Measurements from ENCODE around the gene LOXHD1.

Gene LOXHD1

GRCh38 chr18:46464926-46465655 is 191.9 kb downstream of the LOXHD1 start:
- CTCF ChIA-PET, result interaction anchor here (1.4 kb wide), 1 partner anchor 184 kb away, joined by 7 read pairs; no protein-coding TSS in a partner anchor

DNA sequence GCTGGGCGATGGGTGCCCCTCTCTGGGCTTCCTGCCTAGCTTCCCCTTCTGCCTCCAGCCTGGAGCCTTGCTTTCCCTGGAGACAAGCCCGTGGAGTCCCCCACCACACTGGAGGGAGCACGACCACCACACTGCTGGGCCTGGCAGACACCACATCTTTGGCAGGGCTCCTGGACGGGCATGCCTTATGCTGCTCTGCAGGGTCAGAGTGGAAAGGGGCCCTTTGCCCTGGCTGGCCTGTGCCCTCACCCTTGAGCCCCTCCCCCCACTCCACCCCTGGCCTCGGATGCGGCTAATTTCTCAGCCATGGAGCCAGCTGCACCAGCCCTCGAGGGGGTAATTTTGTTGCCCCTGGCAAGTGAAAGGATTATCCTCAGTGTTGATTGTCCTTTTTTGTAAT is 194.5 kb downstream of the LOXHD1 start:
- no peak for DNase-seq (ENCODE audit: extremely low spot score)
- CTCF ChIA-PET, result no interaction called here
- TF ChIP-seq PKNOX1 (IDR thresholded peaks at IDR 0.05) (no peak), SP1 (IDR thresholded peaks at IDR 0.05) (no peak), FOXA1 (IDR thresholded peaks at IDR 0.05) (no peak), BHLHE40 (IDR thresholded peaks at IDR 0.05; ENCODE audit: borderline replicate concordance) (no peak)
- POLR2A ChIA-PET, result no interaction called here

More at GRCh38 chr18:46464926-46465655, 191.9 kb downstream of the LOXHD1 start:
- POLR2A ChIA-PET, result no interaction called here
- TF ChIP-seq FOXA1 (IDR thresholded peaks at IDR 0.05) (no peak), ELF4 (IDR thresholded peaks at IDR 0.05) (no peak), CTBP1 (IDR thresholded peaks at IDR 0.05; ENCODE audit: borderline replicate concordance) (no peak), ARNT (IDR thresholded peaks at IDR 0.05) (no peak), PKNOX1 (IDR thresholded peaks at IDR 0.05) (no peak), TARDBP (IDR thresholded peaks at IDR 0.05) (no peak), FOXM1 (IDR thresholded peaks at IDR 0.05; ENCODE audit: borderline replicate concordance) (no peak), NFRKB (IDR thresholded peaks at IDR 0.05) (no peak), SP1 (IDR thresholded peaks at IDR 0.05) (no peak), ZNF384 (IDR thresholded peaks at IDR 0.05) (no peak), HDGF (IDR thresholded peaks at IDR 0.05; ENCODE audit: borderline replicate concordance) (no peak), FOXK2 (IDR thresholded peaks at IDR 0.05) (no peak), L3MBTL2 (conservative IDR thresholded peaks at IDR 0.05) (no peak), SUZ12 (IDR thresholded peaks at IDR 0.05) (no peak)
- DNase-seq (ENCODE audit: extremely low spot score), result no peak

DNA sequence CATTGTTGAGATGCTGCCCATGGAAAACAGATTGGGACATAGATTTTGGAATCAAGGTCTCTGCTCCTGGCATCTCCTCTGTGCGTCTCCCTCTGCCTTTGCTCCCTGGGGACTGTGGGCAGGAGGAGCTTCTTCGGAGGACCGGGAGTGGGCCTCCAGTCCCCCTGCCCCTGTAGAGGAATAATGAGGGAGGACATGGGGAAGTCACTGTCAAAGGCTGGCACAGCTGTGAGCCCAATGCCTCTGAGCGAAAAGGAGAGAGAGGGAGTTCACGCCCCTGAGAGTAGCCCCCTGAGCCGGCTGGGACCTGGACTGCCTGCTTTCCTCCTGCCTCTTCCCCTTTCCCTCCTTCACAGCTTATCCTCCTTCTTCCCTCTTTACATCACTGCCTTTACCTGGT is 195.0 kb downstream of the LOXHD1 start:
- ChIA-PET POLR2A (no interaction called here), CTCF (no interaction called here)

GRCh38 chr18:46460754-46461153 is 196.3 kb downstream of the LOXHD1 start:
- no peak for DNase-seq (ENCODE audit: extremely low spot score)
- ChIA-PET POLR2A (no interaction called here), CTCF (no interaction called here)
- TF ChIP-seq FOXA1 (IDR thresholded peaks at IDR 0.05) (no peak), SUZ12 (IDR thresholded peaks at IDR 0.05) (no peak), L3MBTL2 (conservative IDR thresholded peaks at IDR 0.05) (no peak), ELF4 (IDR thresholded peaks at IDR 0.05) (no peak), ZNF384 (IDR thresholded peaks at IDR 0.05) (no peak), TARDBP (IDR thresholded peaks at IDR 0.05) (no peak), FOXM1 (IDR thresholded peaks at IDR 0.05; ENCODE audit: borderline replicate concordance) (no peak), HDGF (IDR thresholded peaks at IDR 0.05; ENCODE audit: borderline replicate concordance) (no peak), FOXK2 (IDR thresholded peaks at IDR 0.05) (no peak)

More for the DNA sequence above, 195.0 kb downstream of the LOXHD1 start:
- no peak for DNase-seq (ENCODE audit: extremely low spot score)
- no peak for TF ChIP-seq FOXM1 (IDR thresholded peaks at IDR 0.05; ENCODE audit: borderline replicate concordance)
- no peak for TF ChIP-seq BHLHE40 (IDR thresholded peaks at IDR 0.05; ENCODE audit: borderline replicate concordance)
- TF ChIP-seq ZNF384 (IDR thresholded peaks at IDR 0.05), result no peak
- no peak for TF ChIP-seq NFRKB (IDR thresholded peaks at IDR 0.05)
- no peak for TF ChIP-seq HDGF (IDR thresholded peaks at IDR 0.05; ENCODE audit: borderline replicate concordance)
- TF ChIP-seq ELF4 (IDR thresholded peaks at IDR 0.05), result no peak
- no peak for TF ChIP-seq SP1 (IDR thresholded peaks at IDR 0.05)
- no peak for TF ChIP-seq L3MBTL2 (conservative IDR thresholded peaks at IDR 0.05)
- no peak for TF ChIP-seq LEF1 (IDR thresholded peaks at IDR 0.05; ENCODE audit: borderline replicate concordance)
- TF ChIP-seq ARNT (IDR thresholded peaks at IDR 0.05), result no peak
- TF ChIP-seq TARDBP (IDR thresholded peaks at IDR 0.05), result no peak
- no peak for TF ChIP-seq FOXK2 (IDR thresholded peaks at IDR 0.05)
- no peak for TF ChIP-seq CTBP1 (IDR thresholded peaks at IDR 0.05; ENCODE audit: borderline replicate concordance)
- TF ChIP-seq FOXA1 (IDR thresholded peaks at IDR 0.05), result no peak

- CTCF ChIA-PET, result interaction anchor here (1.0 kb wide), 1 partner anchor 11 kb away, joined by 3 read pairs; no protein-coding TSS in a partner anchor
- POLR2A ChIA-PET, result no interaction called here
- DNase-seq (ENCODE audit: extremely low spot score), result no peak
- no peak for TF ChIP-seq ELF4 (IDR thresholded peaks at IDR 0.05)
- no peak for TF ChIP-seq L3MBTL2 (conservative IDR thresholded peaks at IDR 0.05)
- TF ChIP-seq TARDBP (IDR thresholded peaks at IDR 0.05), result no peak
- no peak for TF ChIP-seq SP1 (IDR thresholded peaks at IDR 0.05)
- TF ChIP-seq SUZ12 (IDR thresholded peaks at IDR 0.05), result no peak
- TF ChIP-seq ZNF384 (IDR thresholded peaks at IDR 0.05), result no peak
- TF ChIP-seq NFRKB (IDR thresholded peaks at IDR 0.05), result no peak
- TF ChIP-seq FOXA1 (IDR thresholded peaks at IDR 0.05), result no peak
- TF ChIP-seq ARNT (IDR thresholded peaks at IDR 0.05), result no peak
- no peak for TF ChIP-seq FOXM1 (IDR thresholded peaks at IDR 0.05; ENCODE audit: borderline replicate concordance)
- no peak for TF ChIP-seq HDGF (IDR thresholded peaks at IDR 0.05; ENCODE audit: borderline replicate concordance)
- no peak for TF ChIP-seq PKNOX1 (IDR thresholded peaks at IDR 0.05)
- TF ChIP-seq LEF1 (IDR thresholded peaks at IDR 0.05; ENCODE audit: borderline replicate concordance), result no peak
- no peak for TF ChIP-seq CTBP1 (IDR thresholded peaks at IDR 0.05; ENCODE audit: borderline replicate concordance)
- no peak for TF ChIP-seq BHLHE40 (IDR thresholded peaks at IDR 0.05; ENCODE audit: borderline replicate concordance)
- TF ChIP-seq FOXK2 (IDR thresholded peaks at IDR 0.05), result no peak
Measured at GRCh38 chr18:46459789-46460455, 197.1 kb downstream of the LOXHD1 start.

GRCh38 chr18:46458472-46458871 is 198.5 kb downstream of the LOXHD1 start:
- ChIA-PET POLR2A (no interaction called here), CTCF (no interaction called here)
- no peak for DNase-seq (ENCODE audit: extremely low spot score)
- TF ChIP-seq ELF4 (IDR thresholded peaks at IDR 0.05) (no peak), PKNOX1 (IDR thresholded peaks at IDR 0.05) (no peak), BHLHE40 (IDR thresholded peaks at IDR 0.05; ENCODE audit: borderline replicate concordance) (no peak), L3MBTL2 (conservative IDR thresholded peaks at IDR 0.05) (no peak), CTBP1 (IDR thresholded peaks at IDR 0.05; ENCODE audit: borderline replicate concordance) (no peak), FOXA1 (IDR thresholded peaks at IDR 0.05) (no peak), HDGF (IDR thresholded peaks at IDR 0.05; ENCODE audit: borderline replicate concordance) (no peak), TARDBP (IDR thresholded peaks at IDR 0.05) (no peak)

All from HEK293T (cell line).